HG02840 (cell line): Measurements from ENCODE around the gene FBXL13.
"Not testable (repeated sequence)": the region's sequence is repeated elsewhere in the genome, so short reads cannot be mapped to it uniquely, and the experiment has no call there.

ENCODE experiments used
- ATAC-seq: cut with Tn5 transposase; IDR thresholded peaks from one replicate; pipeline ENCODE4 v1.9.1; 2021; ENCODE audit warnings: mild to moderate bottlenecking, moderate library complexity, moderate number of reproducible peaks; ENCODE audit not compliant: unreplicated experiment, low FRiP score

Gene FBXL13

GRCh38 chr7:102834466-102834865, 240.1 kb downstream of the FBXL13 start:
- no peak for ATAC-seq

- no peak for ATAC-seq
These were observed 241.3 kb downstream of the FBXL13 start for GRCh38 chr7:102833343-102833742.

GRCh38 chr7:102832674-102833073, 241.9 kb downstream of the FBXL13 start:
- no peak for ATAC-seq

- no peak for ATAC-seq
These were observed 244.4 kb downstream of the FBXL13 start for GRCh38 chr7:102830197-102830596.

GRCh38 chr7:102829075-102829474, 245.5 kb downstream of the FBXL13 start:
- ATAC-seq, result no peak

- no peak for ATAC-seq
These were observed 246.3 kb downstream of the FBXL13 start for GRCh38 chr7:102828286-102828685.

GRCh38 chr7:102823390-102824119, 251.0 kb downstream of the FBXL13 start:
- ATAC-seq, result no peak

GRCh38 chr7:102821994-102822747, 252.4 kb downstream of the FBXL13 start:
- no peak for ATAC-seq

GRCh38 chr7:102819151-102819550, 255.4 kb downstream of the FBXL13 start:
- no peak for ATAC-seq

GRCh38 chr7:102817616-102818573, 256.7 kb downstream of the FBXL13 start:
- no peak for ATAC-seq

- no peak for ATAC-seq
These were observed 260.5 kb downstream of the FBXL13 start for GRCh38 chr7:102814025-102814471.

- ATAC-seq, result no peak
These were observed 261.2 kb downstream of the FBXL13 start for GRCh38 chr7:102813191-102814024.

GRCh38 chr7:102811942-102812678, 262.5 kb downstream of the FBXL13 start:
- ATAC-seq, result no peak

- no peak for ATAC-seq
These were observed 263.7 kb downstream of the FBXL13 start for GRCh38 chr7:102810916-102811315.

GRCh38 chr7:102806613-102807012, 268.0 kb downstream of the FBXL13 start:
- ATAC-seq, result no peak

GRCh38 chr7:102795987-102796595, 278.5 kb downstream of the FBXL13 start:
- not testable (repeated sequence) for ATAC-seq

- ATAC-seq, result not testable (repeated sequence)
These were observed 280.0 kb downstream of the FBXL13 start for GRCh38 chr7:102794567-102794966.

GRCh38 chr7:102791831-102792230, 282.8 kb downstream of the FBXL13 start:
- not testable (repeated sequence) for ATAC-seq

- not testable (repeated sequence) for ATAC-seq
These were observed 283.2 kb downstream of the FBXL13 start for GRCh38 chr7:102791367-102791766.
